H1 (cell line): ENCODE data around the gene OPCML. TPM values are rescaled to one million over a fixed set of nuclear protein-coding genes. Genes with fewer than 3 reads are reported as not detected.

Source experiments
- CTCF ChIA-PET: fragments of 300-600 bp; sonication (Branson Sonifier 250); formaldehyde crosslinking; loops from one replicate; lab custom pipeline; 2021; ENCODE audit not compliant: partially characterized antibody; lab: Charles Lee
- POLR2A ChIA-PET: fragments of 300-600 bp; sonication (Branson Sonifier 250); formaldehyde crosslinking; loops from one replicate; lab custom pipeline; 2021; ENCODE audit warnings: inconsistent platforms; ENCODE audit not compliant: partially characterized antibody; lab: Charles Lee
- DNase-seq, 2 experiments: peaks; one replicate each; pipeline versions ENCODE4 v3.0.0 to v3.0.0-alpha.2; 2010 to 2022; ENCODE audit warnings: low spot score in 2 of 2, low read depth in 1 of 2, mixed read lengths in 1 of 2
- FAIRE-seq: peaks from 2 replicates; lab custom pipeline; 2011; peaks lifted over from hg19 to GRCh38; lab: Jason Lieb, UNC
- H2AFZ ChIP-seq: 2 replicates; pipeline ENCODE4 v1.8.1; 2012; ENCODE audit warnings: low read length, inconsistent platforms
- H2AK5ac ChIP-seq: 2 replicates; pipeline ENCODE4 v1.6.1; 2013; ENCODE audit warnings: low read depth, low read length
- H2BK120ac ChIP-seq: replicated peaks from 2 replicates; pipeline ENCODE3; 2013; ENCODE audit warnings: low read depth, low read length, inconsistent platforms
- H2BK12ac ChIP-seq: 2 replicates; pipeline ENCODE4 v1.6.1; 2013; ENCODE audit warnings: low read depth, low read length
- H2BK15ac ChIP-seq: 2 replicates; pipeline ENCODE4 v1.6.1; 2013; ENCODE audit warnings: low read length
- H2BK20ac ChIP-seq: 2 replicates; pipeline ENCODE4 v1.6.1; 2013; ENCODE audit warnings: low read length
- H2BK5ac ChIP-seq: 2 replicates; pipeline ENCODE4 v1.6.1; 2013; ENCODE audit warnings: low read depth, low read length
- H3K14ac ChIP-seq: 2 replicates; pipeline ENCODE4 v1.6.1; 2013; ENCODE audit warnings: inconsistent platforms; ENCODE audit not compliant: insufficient read length
- H3K18ac ChIP-seq: 2 replicates; pipeline ENCODE4 v1.6.1; 2013; ENCODE audit warnings: low read length; ENCODE audit errors: extremely low read depth
- H3K23ac ChIP-seq: 2 replicates; pipeline ENCODE4 v1.6.1; 2013; ENCODE audit warnings: inconsistent platforms; ENCODE audit not compliant: insufficient read length
- H3K23me2 ChIP-seq: 2 replicates; pipeline ENCODE4 v1.6.1; 2013; ENCODE audit warnings: low read depth, low read length
- H3K27ac ChIP-seq: 2 replicates; pipeline ENCODE4 v1.6.1; 2011; ENCODE audit warnings: low read depth, low read length, inconsistent platforms
- H3K27me3 ChIP-seq, 4 experiments: replicated peaks in 1 of 4; 1 replicate in 1 of 4; 2 replicates in 3 of 4; pipeline versions ENCODE4 v1.6.1 to v1.8.1; 2011 to 2013; ENCODE audit warnings: low read length in 3 of 4, mild to moderate bottlenecking in 3 of 4, inconsistent platforms in 2 of 4, mixed read lengths in 2 of 4, moderate library complexity in 1 of 4; ENCODE audit not compliant: control insufficient read depth in 3 of 4, insufficient read depth in 3 of 4; ENCODE audit errors: extremely low read depth in 1 of 4
- H3K36me3 ChIP-seq, 4 experiments: 2 replicates each; pipeline versions ENCODE4 v1.6.1 to v1.8.1; 2011 to 2013; ENCODE audit warnings: mild to moderate bottlenecking in 4 of 4, low read length in 3 of 4, moderate library complexity in 2 of 4, control low read depth in 1 of 4, inconsistent platforms in 1 of 4; ENCODE audit not compliant: insufficient read depth in 4 of 4, control insufficient read depth in 2 of 4
- H3K4ac ChIP-seq: replicated peaks from 2 replicates; pipeline ENCODE3; 2013; ENCODE audit warnings: low read length, low read depth, mixed read lengths, inconsistent platforms; ENCODE audit not compliant: insufficient read length
- H3K4me1 ChIP-seq, 4 experiments: replicated peaks in 1 of 4; 1 replicate in 1 of 4; 2 replicates in 3 of 4; pipeline versions ENCODE4 v1.6.1 to v1.8.1; 2011 to 2013; ENCODE audit warnings: low read length in 3 of 4, inconsistent platforms in 2 of 4, mixed read lengths in 1 of 4; ENCODE audit not compliant: insufficient read depth in 4 of 4, control insufficient read depth in 3 of 4
- H3K4me2 ChIP-seq, 2 experiments: 2 replicates each; pipeline versions ENCODE4 v1.6.1 to v1.8.1; 2011 to 2013; ENCODE audit warnings: low read depth in 2 of 2, low read length in 2 of 2, control low read depth in 1 of 2, inconsistent platforms in 1 of 2, mild to moderate bottlenecking in 1 of 2; ENCODE audit not compliant: insufficient read depth in 1 of 2
- H3K4me3 ChIP-seq, 4 experiments: fragments of 200-600, 300-600 bp in 1 of 4; sonication (generic), shearing (Covaris generic), sonication (Bioruptor Twin) in 1 of 4; 2 replicates each; pipeline versions ENCODE4 v1.5.1 to v1.8.1; 2011 to 2016; ENCODE audit warnings: low read length in 4 of 4, low read depth in 3 of 4, control low read depth in 2 of 4, inconsistent platforms in 2 of 4, mild to moderate bottlenecking in 2 of 4, mixed read lengths in 1 of 4, moderate library complexity in 1 of 4; ENCODE audit not compliant: insufficient read depth in 2 of 4; ENCODE audit errors: extremely low read depth in 1 of 4
- H3K56ac ChIP-seq: replicated peaks from 2 replicates; pipeline ENCODE3; 2013; ENCODE audit warnings: low read depth, mild to moderate bottlenecking, mixed read lengths, low read length, inconsistent platforms; ENCODE audit not compliant: insufficient read length
- H3K79me1 ChIP-seq: 2 replicates; pipeline ENCODE4 v1.6.1; 2013; ENCODE audit warnings: low read depth, low read length, control low read depth
- H3K79me2 ChIP-seq, 2 experiments: 2 replicates each; pipeline versions ENCODE4 v1.6.1 to v1.8.1; 2012 to 2013; ENCODE audit warnings: low read length in 2 of 2, mild to moderate bottlenecking in 2 of 2, inconsistent platforms in 1 of 2; ENCODE audit not compliant: insufficient read depth in 2 of 2, control insufficient read depth in 1 of 2
- H3K9ac ChIP-seq, 4 experiments: replicated peaks in 1 of 4; 1 replicate in 1 of 4; 2 replicates in 3 of 4; pipeline versions ENCODE4 v1.6.1 to v1.8.1; 2011 to 2013; ENCODE audit warnings: low read depth in 3 of 4, low read length in 3 of 4, control low read depth in 2 of 4, mild to moderate bottlenecking in 2 of 4, moderate library complexity in 2 of 4, inconsistent platforms in 1 of 4; ENCODE audit errors: extremely low read depth in 1 of 4
- H3K9me3 ChIP-seq, 2 experiments: 2 replicates each; pipeline versions ENCODE4 v1.6.1 to v1.8.1; 2012 to 2013; ENCODE audit warnings: mild to moderate bottlenecking in 2 of 2, moderate library complexity in 2 of 2, control low read depth in 1 of 2, inconsistent platforms in 1 of 2, low read depth in 1 of 2, low read length in 1 of 2, mixed read lengths in 1 of 2; ENCODE audit not compliant: insufficient read depth in 2 of 2
- H4K20me1 ChIP-seq, 2 experiments: replicated peaks in 1 of 2; 2 replicates each; pipeline versions ENCODE3 to v1.8.1; 2011 to 2013; ENCODE audit warnings: inconsistent platforms in 2 of 2, low read length in 2 of 2, mild to moderate bottlenecking in 1 of 2; ENCODE audit not compliant: insufficient read depth in 2 of 2, control insufficient read depth in 1 of 2
- H4K5ac ChIP-seq: 2 replicates; pipeline ENCODE4 v1.6.1; 2013; ENCODE audit warnings: low read length, low read depth, mixed read lengths, inconsistent platforms; ENCODE audit not compliant: insufficient read length
- H4K8ac ChIP-seq: 2 replicates; pipeline ENCODE4 v1.8.0; 2013; ENCODE audit warnings: mild to moderate bottlenecking, moderate library complexity, low read length, inconsistent platforms; ENCODE audit not compliant: insufficient read depth; ENCODE audit errors: extremely low read depth
- H4K91ac ChIP-seq: replicated peaks from 2 replicates; pipeline ENCODE3; 2013; ENCODE audit warnings: low read length, mixed read lengths, inconsistent platforms; ENCODE audit not compliant: insufficient read length
- CEBPB ChIP-seq: IDR thresholded peaks from 2 replicates; pipeline ENCODE4 v1.6.1; 2012; ENCODE audit warnings: low read depth, low read length
- EZH2 ChIP-seq: fragments of 200-600 bp; sonication (generic); IDR thresholded peaks from 2 replicates; pipeline ENCODE4 v1.7.1; 2012; ENCODE audit warnings: low read depth, mild to moderate bottlenecking, moderate library complexity, low read length, inconsistent platforms; ENCODE audit not compliant: severe bottlenecking
- HDAC6 ChIP-seq: IDR thresholded peaks from one replicate; pipeline ENCODE4 v1.7.1; 2012; ENCODE audit warnings: low read depth, mild to moderate bottlenecking, inconsistent platforms, low read length, moderate library complexity
- POLR2AphosphoS5 ChIP-seq: IDR thresholded peaks from 2 replicates; pipeline ENCODE4 v1.6.1; 2011; ENCODE audit warnings: low read depth, low read length
- SAP30 ChIP-seq: fragments of 300-600 bp; sonication (generic); IDR thresholded peaks from 2 replicates; pipeline ENCODE4 v1.7.1; 2012; ENCODE audit warnings: low read length, moderate library complexity, mild to moderate bottlenecking, inconsistent platforms; ENCODE audit not compliant: insufficient read depth, insufficient replicate concordance
- SP2 ChIP-seq: IDR thresholded peaks from 2 replicates; pipeline ENCODE4 v1.6.1; 2012; ENCODE audit warnings: mild to moderate bottlenecking, low read length, inconsistent platforms
- TEAD4 ChIP-seq: IDR thresholded peaks from 2 replicates; pipeline ENCODE4 v1.6.1; 2012; ENCODE audit warnings: low read depth, low read length, inconsistent platforms, mixed read lengths
- WGBS, 2 experiments: shearing (Covaris generic) in 1 of 2; methylation state at CpG; one replicate each; pipeline versions ENCODE4 v1.1.6 to v1.1.7; 2013 to 2015; ENCODE audit warnings: low lambda C conversion rate in 2 of 2, mixed read lengths in 2 of 2, inconsistent platforms in 1 of 2, low coverage in 1 of 2, missing lambda C conversion rate in 1 of 2; ENCODE audit not compliant: insufficient replicate concordance in 2 of 2, insufficient coverage in 1 of 2, insufficient read length in 1 of 2; ENCODE audit errors: extremely low coverage in 1 of 2, missing lambda C conversion rate in 1 of 2; 5-methylcytosine and 5-hydroxymethylcytosine counted together
- polyA plus RNA-seq, 7 experiments: library from polyadenylated mRNA; depleted of rRNA in 3 of 7; stranded (reverse) in 5 of 7; unstranded in 2 of 7; fragments of >200 nt in 5 of 7; fragments of 200-250 nt in 2 of 7; gene quantifications; 1 replicate in 5 of 7; 2 replicates in 1 of 7; 4 replicates in 1 of 7; pipeline versions ENCODE4 v1.2.1 to v1.2.3, GENCODE V29; 2011 to 2013; ENCODE audit warnings: missing spikeins in 2 of 7, mixed read lengths in 2 of 7
- total RNA-seq: library from RNA; stranded (reverse); fragmentation: NEBNext Ultra II Directional; extraction: Animal tissue kit (Norgen Biotek cat#: 25700); gene quantifications from 2 replicates; pipeline ENCODE4 v1.2.1, GENCODE V29; 2021
- TF ChIP-seq, protein P1 (sequence below): IDR thresholded peaks from 2 replicates; pipeline ENCODE4 v1.6.1; 2012; ENCODE audit warnings: inconsistent platforms
- TF ChIP-seq, protein P2 (sequence below): IDR thresholded peaks from 2 replicates; pipeline ENCODE4 v1.6.1; 2012; ENCODE audit warnings: low read length, inconsistent platforms

Gene OPCML
- total and polyA plus RNA-seq, 2 of the 8 experiments (the other 6 are each of a cell fraction or from before 2014, with no cell fraction given) = 2.3 to 3.1 TPM

DNA sequence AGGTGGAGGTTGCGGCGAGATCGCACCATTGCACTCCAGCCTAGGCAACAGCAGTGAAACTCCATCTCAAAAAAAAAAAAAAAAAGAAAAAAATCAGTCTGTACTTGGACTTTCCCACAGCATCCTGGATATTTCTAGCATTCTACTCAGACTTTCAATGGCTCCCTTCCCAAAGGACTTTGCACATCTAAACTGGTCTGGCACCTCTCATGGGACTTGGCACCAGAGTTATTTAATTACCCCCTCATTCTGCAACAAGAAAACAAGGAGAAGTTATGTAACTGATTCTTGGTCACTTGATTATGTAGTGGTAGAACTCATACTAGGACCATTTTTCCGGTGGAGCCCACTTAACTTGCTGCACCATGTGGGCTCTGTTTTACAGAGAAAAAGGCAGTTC, 519.5 kb downstream of the OPCML start:
- Histone ChIP-seq H3K27ac (no peak overlapping the region), H3K4me2 (no peak overlapping the region), H2AK5ac (no peak overlapping the region), H3K9ac (no peak overlapping the region), H3K23me2 (no peaks in the 10 kb centered on the region), H4K5ac (no peak overlapping the region), H3K23ac (no peak overlapping the region), H3K36me3 (no peaks in the 10 kb centered on the region), H2BK15ac (no peak overlapping the region), H4K8ac (no peak overlapping the region), H3K79me1 (no peaks in the 10 kb centered on the region), H3K79me2 (no peaks in the 10 kb centered on the region), H3K4me3 (no peak overlapping the region), H2BK20ac (no peak overlapping the region), H3K56ac (no peak overlapping the region), H2BK120ac (no peak overlapping the region), H2AFZ (no peak overlapping the region), H2BK5ac (no peak overlapping the region), H2BK12ac (no peak overlapping the region), H4K91ac (no peak overlapping the region), H3K9me3 (no peaks in the 10 kb centered on the region), H4K20me1 (no peaks in the 10 kb centered on the region), H3K4ac (no peak overlapping the region), H3K27me3 (no peaks in the 10 kb centered on the region), H3K14ac (no peak overlapping the region), H3K4me1 (peaks cover 0 to 8% (median 1%) of the 10 kb centered on the region in 4 experiments; a peak in 2 of 7 replicates), H3K18ac (no peak overlapping the region)
- CTCF ChIA-PET = no interaction called here
- FAIRE-seq = no peak
- POLR2A ChIA-PET = no interaction called here
- 95% methylated on average over 4 of the region's 4 CpGs; no CpG with 5 or more reads in 1 of the 2 experiments for WGBS, 2 experiments
- no peak for DNase-seq
- TF ChIP-seq SAP30 = no peak
- TF ChIP-seq, protein P1, sequence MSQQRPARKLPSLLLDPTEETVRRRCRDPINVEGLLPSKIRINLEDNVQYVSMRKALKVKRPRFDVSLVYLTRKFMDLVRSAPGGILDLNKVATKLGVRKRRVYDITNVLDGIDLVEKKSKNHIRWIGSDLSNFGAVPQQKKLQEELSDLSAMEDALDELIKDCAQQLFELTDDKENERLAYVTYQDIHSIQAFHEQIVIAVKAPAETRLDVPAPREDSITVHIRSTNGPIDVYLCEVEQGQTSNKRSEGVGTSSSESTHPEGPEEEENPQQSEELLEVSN = no peak
- TF ChIP-seq, protein P2, sequence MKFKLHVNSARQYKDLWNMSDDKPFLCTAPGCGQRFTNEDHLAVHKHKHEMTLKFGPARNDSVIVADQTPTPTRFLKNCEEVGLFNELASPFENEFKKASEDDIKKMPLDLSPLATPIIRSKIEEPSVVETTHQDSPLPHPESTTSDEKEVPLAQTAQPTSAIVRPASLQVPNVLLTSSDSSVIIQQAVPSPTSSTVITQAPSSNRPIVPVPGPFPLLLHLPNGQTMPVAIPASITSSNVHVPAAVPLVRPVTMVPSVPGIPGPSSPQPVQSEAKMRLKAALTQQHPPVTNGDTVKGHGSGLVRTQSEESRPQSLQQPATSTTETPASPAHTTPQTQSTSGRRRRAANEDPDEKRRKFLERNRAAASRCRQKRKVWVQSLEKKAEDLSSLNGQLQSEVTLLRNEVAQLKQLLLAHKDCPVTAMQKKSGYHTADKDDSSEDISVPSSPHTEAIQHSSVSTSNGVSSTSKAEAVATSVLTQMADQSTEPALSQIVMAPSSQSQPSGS = no peak
- TF ChIP-seq HDAC6 = no peak
- TF ChIP-seq EZH2 = no peak
- TF ChIP-seq CEBPB = no peak
- no peak for TF ChIP-seq POLR2AphosphoS5
- no peak for TF ChIP-seq SP2
- TF ChIP-seq TEAD4 = no peak
